ENCODE measurements around the gene CCAR1.
"Not testable (repeated sequence)": the region's sequence is repeated elsewhere in the genome, so short reads cannot be mapped to it uniquely, and the experiment has no call there.

CCAR1 gene

DNA sequence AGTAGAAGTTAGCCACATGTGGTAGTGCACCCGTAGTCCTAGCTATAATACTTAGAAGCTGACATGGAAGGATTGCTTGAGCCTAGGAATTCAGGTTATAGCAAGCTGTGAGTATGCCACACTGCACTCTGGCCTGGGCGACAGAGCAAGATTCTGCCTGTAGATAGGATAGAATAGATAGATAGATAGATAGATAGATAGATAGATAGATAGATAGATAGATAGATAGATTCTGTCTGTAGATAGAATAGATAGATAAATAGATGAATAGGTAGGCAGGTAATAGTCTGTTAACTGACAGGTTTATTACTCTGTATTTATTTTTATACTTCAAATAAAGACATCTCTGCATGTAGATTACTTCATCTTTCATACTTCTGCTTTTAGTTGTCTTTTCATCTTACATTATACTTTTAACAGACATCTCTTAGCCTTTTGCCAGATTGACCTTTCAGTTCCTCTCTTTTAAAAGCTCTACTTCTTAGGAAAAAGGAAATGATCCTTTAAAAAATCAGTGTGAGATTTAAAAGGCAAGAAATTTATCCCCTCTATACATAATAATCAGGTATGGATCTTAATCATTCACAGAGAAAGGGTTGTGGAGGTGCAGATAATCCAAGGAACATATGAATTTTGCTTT is 31.8 kb downstream of the CCAR1 start:
- H3K4me3 ChIP-seq (ENCODE audit: low read depth, low read length): no peak overlapping the region
- no peak for DNase-seq (ENCODE audit: low read depth)

- no peak for DNase-seq (ENCODE audit: low read depth)
- no peak overlapping the region for H3K4me3 ChIP-seq (ENCODE audit: low read depth, low read length)
These were observed 35.2 kb downstream of the CCAR1 start for GRCh38 chr10:68756246-68756645.

DNA sequence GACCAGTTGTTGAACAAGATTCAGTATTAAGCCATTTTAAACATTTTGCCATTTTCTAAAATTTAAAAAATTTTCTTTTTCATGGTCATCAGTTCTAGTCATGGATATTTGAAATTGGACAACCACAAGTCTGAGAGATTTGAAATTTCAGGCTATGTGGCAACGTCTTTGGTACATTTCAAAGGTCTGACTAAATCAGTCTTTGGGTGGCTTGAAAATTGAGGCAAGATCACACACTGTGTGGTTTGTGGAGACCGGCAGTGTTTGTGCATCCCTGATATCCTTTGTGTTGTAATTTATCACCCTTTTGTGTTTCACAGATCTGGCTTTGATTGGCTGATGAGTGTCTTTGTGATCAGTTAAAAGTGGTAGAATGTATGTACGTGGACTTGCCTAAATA is 35.7 kb downstream of the CCAR1 start:
- no peak overlapping the region for H3K4me3 ChIP-seq (ENCODE audit: low read depth, low read length)
- no peak for DNase-seq (ENCODE audit: low read depth)

DNA sequence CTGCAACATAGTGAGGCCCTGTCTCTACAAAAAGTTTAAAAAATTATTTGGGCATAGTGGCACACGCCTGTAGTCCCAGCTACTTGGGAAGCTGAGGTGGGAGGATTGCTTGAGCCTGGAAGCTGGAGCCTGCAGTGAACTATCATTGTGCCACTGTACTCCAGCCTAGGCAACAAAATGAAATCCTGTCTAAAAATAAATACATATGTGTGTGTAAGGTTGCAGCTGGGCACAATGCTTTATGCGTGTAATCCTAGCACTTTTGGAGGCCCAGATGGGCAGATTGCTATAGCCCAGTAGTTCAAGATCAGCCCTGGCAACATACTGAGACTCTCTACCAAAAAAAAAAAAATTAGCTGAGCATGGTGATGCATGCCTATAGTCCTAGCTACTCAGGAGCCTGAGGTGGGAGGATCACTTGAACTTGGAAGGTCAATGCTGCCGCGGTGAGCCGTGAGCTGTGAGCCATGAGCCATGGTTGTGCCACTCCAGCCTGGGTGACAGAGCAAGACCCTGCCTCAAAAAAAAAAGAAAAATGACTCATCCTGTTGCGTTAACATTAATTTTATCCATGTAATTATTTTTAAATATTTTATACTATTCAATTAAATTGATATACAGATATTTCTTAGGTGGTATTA is 38.3 kb downstream of the CCAR1 start:
- no peak overlapping the region for H3K4me3 ChIP-seq (ENCODE audit: low read depth, low read length)
- DNase-seq (ENCODE audit: low read depth): no peak

DNA sequence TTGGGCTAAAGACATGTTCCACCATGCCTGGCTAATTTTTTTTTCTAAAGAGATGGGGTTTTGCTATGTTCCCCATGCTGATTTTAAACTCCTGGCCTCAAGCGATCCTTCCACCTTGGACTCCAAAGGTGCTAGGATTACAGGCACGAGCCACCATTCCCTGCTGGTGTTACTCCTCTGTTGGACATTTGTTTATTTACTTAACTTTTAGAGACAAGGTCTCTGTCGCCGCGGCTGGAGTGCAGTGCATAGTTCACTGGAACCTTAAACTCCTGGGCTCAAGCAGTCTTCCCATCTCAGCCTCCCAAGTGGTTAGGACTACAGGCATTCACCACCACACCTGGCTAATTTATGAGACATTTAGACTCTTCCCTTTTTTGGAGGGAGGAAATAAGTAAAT is 38.9 kb downstream of the CCAR1 start:
- no peak for DNase-seq (ENCODE audit: low read depth)
- no peak overlapping the region for H3K4me3 ChIP-seq (ENCODE audit: low read depth, low read length)

- not testable (repeated sequence) for DNase-seq (ENCODE audit: low read depth); H3K4me3 ChIP-seq (ENCODE audit: low read depth, low read length)
These were observed 46.4 kb downstream of the CCAR1 start for GRCh38 chr10:68767407-68767806.

GRCh38 chr10:68781613-68782574 is 60.9 kb downstream of the CCAR1 start:
- no peak for DNase-seq (ENCODE audit: low read depth)
- H3K4me3 ChIP-seq (ENCODE audit: low read depth, low read length): no peak overlapping the region

DNA sequence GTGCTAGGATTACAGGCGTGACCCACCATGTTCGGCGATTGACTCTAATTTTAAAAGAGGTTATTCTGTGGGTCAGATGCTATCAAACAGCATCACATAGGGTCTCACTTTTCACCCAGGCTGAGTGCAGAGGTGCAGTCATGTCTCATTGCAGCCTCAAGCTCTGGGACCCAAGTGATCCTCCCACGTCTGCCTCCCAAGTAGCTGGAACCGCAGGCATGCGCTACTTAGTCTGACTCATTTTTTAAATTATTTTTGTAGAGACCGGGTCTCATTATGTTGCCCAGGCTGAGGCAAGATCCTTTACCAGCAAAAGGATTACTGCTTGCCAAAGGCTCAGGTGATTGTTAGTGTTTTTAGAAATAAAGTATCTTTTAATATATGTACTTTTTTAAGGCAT is 63.4 kb downstream of the CCAR1 start:
- no peak for DNase-seq (ENCODE audit: low read depth)
- no peak overlapping the region for H3K4me3 ChIP-seq (ENCODE audit: low read depth, low read length)

GRCh38 chr10:68787813-68788212 is 66.8 kb downstream of the CCAR1 start:
- no peak for DNase-seq (ENCODE audit: low read depth)
- no peak overlapping the region for H3K4me3 ChIP-seq (ENCODE audit: low read depth, low read length)

GRCh38 chr10:68790476-68790875 is 69.4 kb downstream of the CCAR1 start:
- DNase-seq (ENCODE audit: low read depth): no peak
- H3K4me3 ChIP-seq (ENCODE audit: low read depth, low read length): no peak overlapping the region

DNA sequence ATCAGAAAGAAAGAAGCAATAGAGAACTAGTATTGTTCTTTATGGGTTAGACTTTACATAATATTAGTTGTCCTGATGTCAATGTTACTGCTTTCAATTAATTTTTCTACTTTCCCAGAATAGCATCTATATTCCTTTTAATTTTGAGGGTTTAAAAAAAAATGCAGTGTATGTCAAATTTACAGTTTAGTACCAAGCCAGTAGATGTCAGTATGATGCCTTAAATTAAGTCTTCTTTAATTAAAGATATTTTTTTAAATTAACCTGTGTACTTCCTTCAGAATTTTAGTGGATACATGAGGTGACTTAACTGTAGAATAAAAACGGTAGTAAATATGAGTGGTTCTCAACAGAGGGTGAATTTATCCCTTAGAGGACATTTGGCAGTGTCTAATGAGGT is 71.1 kb downstream of the CCAR1 start:
- no peak for DNase-seq (ENCODE audit: low read depth)
- no peak overlapping the region for H3K4me3 ChIP-seq (ENCODE audit: low read depth, low read length)

GRCh38 chr10:68795886-68796532 is 75.0 kb downstream of the CCAR1 start:
- no peak for DNase-seq (ENCODE audit: low read depth)
- no peak overlapping the region for H3K4me3 ChIP-seq (ENCODE audit: low read depth, low read length)

DNA sequence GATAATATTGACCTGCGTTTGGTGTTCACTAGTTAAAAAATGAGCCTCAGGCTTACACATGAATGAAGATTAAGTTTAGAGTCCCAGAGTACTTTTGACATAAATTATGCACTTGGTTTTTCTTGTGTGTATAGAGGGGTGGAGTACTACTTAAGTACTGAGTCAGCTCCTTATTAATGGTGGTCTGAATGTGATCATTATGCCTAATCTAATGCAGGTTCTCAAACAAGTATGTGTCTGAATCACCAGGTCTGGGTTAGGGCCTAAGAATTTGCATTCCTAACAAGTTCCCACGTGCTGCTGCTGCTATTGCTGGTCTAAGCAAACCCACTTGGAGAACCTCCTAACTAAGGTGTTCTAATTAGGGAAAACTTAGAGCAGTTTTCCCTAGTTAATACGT is 75.6 kb downstream of the CCAR1 start:
- DNase-seq (ENCODE audit: low read depth): no peak
- no peak overlapping the region for H3K4me3 ChIP-seq (ENCODE audit: low read depth, low read length)

DNA sequence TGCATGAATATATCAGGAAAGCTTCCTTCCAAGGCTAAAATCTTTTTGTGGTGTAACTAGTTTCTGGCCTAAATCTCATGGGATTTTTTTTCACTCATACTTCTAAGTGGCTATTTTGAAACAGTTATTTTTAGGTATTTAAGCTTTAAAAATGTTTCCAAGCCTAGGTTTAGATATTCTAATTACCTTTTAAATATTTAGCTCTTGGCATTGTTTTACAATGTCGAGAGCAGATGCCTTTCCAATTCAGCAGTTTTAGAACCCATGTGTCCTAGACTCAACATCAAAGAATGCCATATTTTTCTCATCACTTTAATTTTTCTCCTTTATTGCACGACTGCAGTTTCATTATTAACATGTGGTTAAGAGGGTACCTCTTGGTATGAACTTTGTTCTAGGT is 79.2 kb downstream of the CCAR1 start:
- H3K4me3 ChIP-seq (ENCODE audit: low read depth, low read length): no peak overlapping the region
- DNase-seq (ENCODE audit: low read depth): no peak

DNA sequence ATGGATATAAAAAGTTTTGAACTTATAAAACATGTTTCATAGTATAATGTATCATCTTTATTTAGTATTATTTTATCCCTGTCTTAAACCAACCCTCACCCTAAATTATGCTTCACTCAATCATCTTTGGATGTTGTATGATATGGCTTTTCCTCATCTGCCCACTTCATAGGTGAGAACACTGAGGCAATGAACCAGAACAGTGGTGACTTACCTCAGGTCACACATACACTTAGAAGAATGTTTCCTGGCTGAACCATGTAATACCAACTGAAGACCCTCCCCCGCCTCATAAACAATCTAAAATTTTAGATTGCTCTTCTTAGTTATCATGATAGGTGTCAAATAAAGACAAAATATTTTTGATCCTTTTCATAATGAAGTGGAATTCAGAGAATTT is 83.7 kb downstream of the CCAR1 start:
- H3K4me3 ChIP-seq (ENCODE audit: low read depth, low read length): no peak overlapping the region
- DNase-seq (ENCODE audit: low read depth): no peak

GRCh38 chr10:68810830-68811229 is 89.8 kb downstream of the CCAR1 start:
- not testable (repeated sequence) for DNase-seq (ENCODE audit: low read depth); H3K4me3 ChIP-seq (ENCODE audit: low read depth, low read length)

- no peak overlapping the region for H3K4me3 ChIP-seq (ENCODE audit: low read depth, low read length)
- DNase-seq (ENCODE audit: low read depth): no peak
These were observed 90.4 kb downstream of the CCAR1 start for GRCh38 chr10:68811314-68812009.

DNA sequence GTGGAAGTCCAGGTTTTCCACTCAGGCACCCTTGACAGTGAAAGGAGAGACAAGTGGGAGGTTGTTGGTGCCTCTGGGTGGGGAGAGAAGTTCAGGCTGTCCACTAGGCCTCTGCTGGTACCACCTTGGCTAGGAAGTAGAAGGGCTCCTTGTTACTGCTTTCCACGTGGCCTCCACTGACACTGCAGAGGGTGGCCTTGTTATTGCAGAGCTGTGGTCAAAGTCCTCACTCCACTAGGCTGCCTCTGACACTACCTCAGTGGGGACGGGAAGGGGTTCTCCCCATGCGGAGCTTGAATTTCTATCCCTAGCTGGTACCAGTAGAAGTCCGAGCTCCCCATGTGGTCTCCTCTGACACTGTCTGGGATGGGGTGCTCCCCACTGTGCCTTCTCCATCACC is 91.4 kb downstream of the CCAR1 start:
- no peak for DNase-seq (ENCODE audit: low read depth)
- H3K4me3 ChIP-seq (ENCODE audit: low read depth, low read length): no peak overlapping the region

- no peak for DNase-seq (ENCODE audit: low read depth)
These were observed 92.5 kb downstream of the CCAR1 start for GRCh38 chr10:68813559-68813958.

More at GRCh38 chr10:68813559-68813958, 92.5 kb downstream of the CCAR1 start:
- no peak overlapping the region for H3K4me3 ChIP-seq (ENCODE audit: low read depth, low read length)
